Mesendoderm (in vitro differentiated cells): ENCODE measurements around the gene LRFN3.

Experiments used
- DNase-seq: peaks from one replicate; pipeline ENCODE4 v3.0.0; 2013
- H2AK5ac ChIP-seq: 2 replicates; pipeline ENCODE4 v1.6.1; 2013; ENCODE audit warnings: low read length, inconsistent platforms
- H2BK120ac ChIP-seq: 2 replicates; pipeline ENCODE4 v1.6.1; 2013; ENCODE audit warnings: low read depth, mild to moderate bottlenecking, low read length, moderate library complexity, mixed read lengths
- H2BK15ac ChIP-seq: replicated peaks from 2 replicates; pipeline ENCODE4 v1.6.1; 2013; ENCODE audit warnings: low read depth, mild to moderate bottlenecking, moderate library complexity
- H2BK5ac ChIP-seq: 2 replicates; pipeline ENCODE4 v1.6.1; 2013; ENCODE audit warnings: low read length, inconsistent platforms
- H3K18ac ChIP-seq: 2 replicates; pipeline ENCODE4 v1.6.1; 2013; ENCODE audit warnings: mild to moderate bottlenecking, low read length, mixed read lengths
- H3K23ac ChIP-seq: one replicate; pipeline ENCODE4 v1.6.1; 2013; ENCODE audit warnings: low read length
- H3K27ac ChIP-seq: 2 replicates; pipeline ENCODE4 v1.5.1; 2013; ENCODE audit warnings: low read depth, mild to moderate bottlenecking, inconsistent platforms, low read length, moderate library complexity
- H3K27me3 ChIP-seq: 2 replicates; pipeline ENCODE4 v1.6.1; 2013; ENCODE audit warnings: low read length, control low read depth, mild to moderate bottlenecking, inconsistent platforms; ENCODE audit not compliant: insufficient read depth, poor library complexity
- H3K36me3 ChIP-seq: 2 replicates; pipeline ENCODE4 v1.6.1; 2013; ENCODE audit warnings: low read length, inconsistent platforms; ENCODE audit not compliant: control insufficient read depth, insufficient read depth
- H3K4ac ChIP-seq: one replicate; pipeline ENCODE4 v1.6.1; 2013; ENCODE audit warnings: low read depth, mild to moderate bottlenecking, low read length, moderate library complexity
- H3K4me1 ChIP-seq: 2 replicates; pipeline ENCODE4 v1.6.1; 2013; ENCODE audit warnings: low read depth, low read length, inconsistent platforms; ENCODE audit not compliant: control insufficient read depth
- H3K4me2 ChIP-seq: 2 replicates; pipeline ENCODE4 v1.6.1; 2013; ENCODE audit warnings: low read length
- H3K4me3 ChIP-seq: 2 replicates; pipeline ENCODE4 v1.5.1; 2013; ENCODE audit warnings: mild to moderate bottlenecking, low read length
- H3K56ac ChIP-seq: one replicate; pipeline ENCODE4 v1.6.1; 2013; ENCODE audit warnings: low read length
- H3K79me1 ChIP-seq: 2 replicates; pipeline ENCODE4 v1.6.1; 2013; ENCODE audit warnings: low read length, inconsistent platforms
- H3K79me2 ChIP-seq: 2 replicates; pipeline ENCODE4 v1.6.1; 2013; ENCODE audit warnings: mild to moderate bottlenecking, low read length; ENCODE audit not compliant: control insufficient read depth, insufficient read depth
- H3K9ac ChIP-seq: 2 replicates; pipeline ENCODE4 v1.6.1; 2013; ENCODE audit warnings: low read length, inconsistent platforms
- H4K5ac ChIP-seq: one replicate; pipeline ENCODE4 v1.6.1; 2013; ENCODE audit warnings: low read length
- H4K8ac ChIP-seq: one replicate; pipeline ENCODE4 v1.6.1; 2013; ENCODE audit warnings: low read depth, mild to moderate bottlenecking, control low read depth, low read length, moderate library complexity
- WGBS: extraction: QIAGEN DNeasy Blood & Tissue Kit; methylation state at CpG from one replicate; pipeline ENCODE4 v1.1.7; 2013; ENCODE audit warnings: low lambda C conversion rate, missing lambda C conversion rate; ENCODE audit not compliant: insufficient coverage; ENCODE audit errors: extremely low coverage; 5-methylcytosine and 5-hydroxymethylcytosine counted together

The LRFN3 gene

GRCh38 chr19:35943321-35944301, 7.4 kb downstream of the LRFN3 start:
- WGBS = no CpG with 5 or more reads among the region's 9 CpGs

GRCh38 chr19:35944556-35944955, 8.4 kb downstream of the LRFN3 start:
- Histone ChIP-seq H2BK5ac (no peak overlapping the region), H3K36me3 (no peaks in the 10 kb centered on the region), H3K56ac (no peak overlapping the region), H3K18ac (no peak overlapping the region), H3K79me2 (no peaks in the 10 kb centered on the region), H2AK5ac (no peak overlapping the region), H3K23ac (no peak overlapping the region), H2BK120ac (no peak overlapping the region), H4K8ac (no peak overlapping the region), H3K27ac (no peak overlapping the region), H3K27me3 (no peaks in the 10 kb centered on the region), H3K79me1 (no peaks in the 10 kb centered on the region), H2BK15ac (no peak overlapping the region), H3K4me1 (no peaks in the 10 kb centered on the region), H3K4ac (no peak overlapping the region), H3K4me3 (no peak overlapping the region), H3K4me2 (no peak overlapping the region), H4K5ac (no peak overlapping the region), H3K9ac (no peak overlapping the region)
- WGBS = no CpG with 5 or more reads among the region's 52 CpGs
- no peak for DNase-seq

More at GRCh38 chr19:35943321-35944301, 7.4 kb downstream of the LRFN3 start:
- H4K5ac ChIP-seq = no peak overlapping the region
- H2BK15ac ChIP-seq = no peak overlapping the region
- H3K4me2 ChIP-seq = no peak overlapping the region
- no peaks in the 10 kb centered on the region for H3K36me3 ChIP-seq
- no peak overlapping the region for H3K23ac ChIP-seq
- DNase-seq = no peak
- H3K4me3 ChIP-seq = no peak overlapping the region
- H4K8ac ChIP-seq = no peak overlapping the region
- H3K4me1 ChIP-seq = no peaks in the 10 kb centered on the region
- H2BK5ac ChIP-seq = no peak overlapping the region
- H3K27ac ChIP-seq = no peak overlapping the region
- no peak overlapping the region for H3K18ac ChIP-seq
- H3K79me2 ChIP-seq = no peaks in the 10 kb centered on the region
- no peak overlapping the region for H3K56ac ChIP-seq
- H2BK120ac ChIP-seq = no peak overlapping the region
- no peaks in the 10 kb centered on the region for H3K27me3 ChIP-seq
- H2AK5ac ChIP-seq = no peak overlapping the region
- no peak overlapping the region for H3K4ac ChIP-seq
- H3K79me1 ChIP-seq = no peaks in the 10 kb centered on the region
- no peak overlapping the region for H3K9ac ChIP-seq

- Histone ChIP-seq H3K18ac (no peak overlapping the region), H4K5ac (no peak overlapping the region), H3K23ac (no peak overlapping the region), H2AK5ac (no peak overlapping the region), H3K79me1 (no peaks in the 10 kb centered on the region), H3K36me3 (no peaks in the 10 kb centered on the region), H4K8ac (no peak overlapping the region), H2BK5ac (no peak overlapping the region), H2BK15ac (no peak overlapping the region), H3K4me1 (no peaks in the 10 kb centered on the region), H3K79me2 (no peaks in the 10 kb centered on the region), H3K27me3 (no peaks in the 10 kb centered on the region), H3K27ac (no peak overlapping the region), H3K9ac (no peak overlapping the region), H3K4me3 (no peak overlapping the region), H2BK120ac (no peak overlapping the region), H3K56ac (no peak overlapping the region), H3K4me2 (no peak overlapping the region), H3K4ac (no peak overlapping the region)
- no CpG with 5 or more reads among the region's 11 CpGs for WGBS
- no peak for DNase-seq
Measured at GRCh38 chr19:35945121-35945790, 9.1 kb downstream of the LRFN3 start.

DNA sequence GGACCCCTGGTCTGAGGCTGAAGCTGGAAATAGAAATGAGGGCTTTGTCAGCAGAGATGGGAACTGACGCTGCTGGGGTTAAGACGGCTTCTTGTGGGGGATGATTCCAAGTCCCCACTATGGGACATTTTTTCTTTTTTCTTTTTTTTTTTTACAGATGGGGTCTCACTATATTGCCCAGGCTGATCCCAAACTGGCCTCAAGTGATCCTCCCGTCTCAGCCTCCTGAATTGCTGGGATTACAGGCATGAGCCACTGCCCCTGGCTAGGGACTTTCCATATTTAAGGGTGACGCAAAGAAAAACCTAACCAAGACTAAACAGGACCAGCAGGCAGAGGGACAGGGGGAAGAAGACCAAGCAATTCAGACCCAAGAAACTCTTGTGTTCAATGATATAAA, 10.0 kb downstream of the LRFN3 start:
- DNase-seq = no peak
- Histone ChIP-seq H3K79me1 (no peaks in the 10 kb centered on the region), H3K4ac (no peak overlapping the region), H3K18ac (no peak overlapping the region), H3K23ac (no peak overlapping the region), H3K9ac (no peak overlapping the region), H2BK5ac (no peak overlapping the region), H3K27me3 (no peaks in the 10 kb centered on the region), H3K36me3 (no peaks in the 10 kb centered on the region), H4K8ac (no peak overlapping the region), H3K4me1 (no peaks in the 10 kb centered on the region), H3K4me3 (no peak overlapping the region), H3K4me2 (no peak overlapping the region), H2AK5ac (no peak overlapping the region), H2BK120ac (no peak overlapping the region), H3K27ac (no peak overlapping the region), H4K5ac (no peak overlapping the region), H3K79me2 (no peaks in the 10 kb centered on the region), H3K56ac (no peak overlapping the region), H2BK15ac (no peak overlapping the region)
- WGBS = no CpG with 5 or more reads among the region's 4 CpGs

DNA sequence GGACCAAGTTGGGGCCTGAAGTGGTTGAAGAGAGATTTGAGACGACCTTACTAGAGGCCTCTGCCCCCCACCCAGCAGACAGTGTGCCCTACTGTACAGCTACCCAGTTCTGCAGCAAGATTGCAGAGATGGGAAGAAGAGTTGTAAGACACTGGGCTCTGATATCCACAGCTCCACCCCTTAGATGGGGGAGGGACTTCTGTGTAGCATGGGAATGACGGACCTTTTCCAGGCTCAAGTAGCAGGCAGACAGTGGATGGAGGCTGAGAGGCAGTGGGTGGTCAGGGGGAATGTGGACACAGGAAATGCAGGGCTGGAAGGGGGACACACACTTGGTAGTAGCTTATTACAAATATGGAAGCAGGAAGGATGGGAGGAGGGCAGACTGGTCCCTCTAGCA, 13.0 kb downstream of the LRFN3 start:
- Histone ChIP-seq H4K8ac (no peak overlapping the region), H3K23ac (no peak overlapping the region), H3K4me3 (no peak overlapping the region), H3K4me2 (no peak overlapping the region), H3K56ac (no peak overlapping the region), H2AK5ac (no peak overlapping the region), H3K18ac (no peak overlapping the region), H3K36me3 (no peaks in the 10 kb centered on the region), H4K5ac (no peak overlapping the region), H3K79me1 (no peaks in the 10 kb centered on the region), H3K9ac (no peak overlapping the region), H3K27ac (no peak overlapping the region), H3K27me3 (no peaks in the 10 kb centered on the region), H2BK120ac (no peak overlapping the region), H3K79me2 (no peaks in the 10 kb centered on the region), H3K4ac (no peak overlapping the region), H2BK15ac (no peak overlapping the region), H2BK5ac (no peak overlapping the region), H3K4me1 (no peaks in the 10 kb centered on the region)
- no CpG with 5 or more reads among the region's 2 CpGs for WGBS
- DNase-seq = no peak
